ENCODE data around the gene LILRA2.

- TF ChIP-seq EZH2 (IDR thresholded peaks at IDR 0.05; ENCODE audit: borderline replicate concordance, low read length) (no peak), CTCF (conservative IDR thresholded peaks at IDR 0.05 in 1 of 2, IDR thresholded peaks at IDR 0.05 in 1 of 2; ENCODE audit: extremely low read depth in 1 of 2, insufficient read depth in 1 of 2, low read depth in 1 of 2, low read length in 2 of 2) (no peak)
Observed at GRCh38 chr19:54587026-54587425, 13.4 kb downstream of the LILRA2 start.
